Subcutaneous adipose tissue (tissue), 4 donors: ENCODE results near the gene IFNGR1. TPM values are rescaled to one million over a fixed set of nuclear protein-coding genes. Genes with fewer than 3 reads are reported as not detected.

Experiments
- CTCF ChIP-seq: fragments of 450-650 bp; IDR thresholded peaks from one replicate; pipeline ENCODE4 v1.5.1; 2016; ENCODE audit warnings: low read depth, mild to moderate bottlenecking, control low read depth, antibody characterized with exemption, moderate library complexity
- total RNA-seq, 4 donors: library from RNA; depleted of rRNA; stranded (reverse); fragments of >200 nt; gene quantifications; one replicate each; pipeline ENCODE4 v1.1.0, GENCODE V29; 2016

IFNGR1 gene
- total RNA-seq, 4 donors from 2014 or later = 174 to 297 (median 208) TPM

- TF ChIP-seq CTCF = no peak
Measured at GRCh38 chr6:137233911-137234863, 15.0 kb upstream of the IFNGR1 start.

- TF ChIP-seq CTCF = no peak
Measured at GRCh38 chr6:137231895-137232294, 12.7 kb upstream of the IFNGR1 start.

GRCh38 chr6:137230956-137231555, 11.9 kb upstream of the IFNGR1 start:
- no peak for TF ChIP-seq CTCF

GRCh38 chr6:137230547-137230946, 11.4 kb upstream of the IFNGR1 start:
- TF ChIP-seq CTCF = no peak

GRCh38 chr6:137229075-137229759, 10.0 kb upstream of the IFNGR1 start:
- TF ChIP-seq CTCF = no peak

- TF ChIP-seq CTCF = no peak
Measured at GRCh38 chr6:137227871-137228302, 8.7 kb upstream of the IFNGR1 start.

- TF ChIP-seq CTCF = no peak
Measured at GRCh38 chr6:137226697-137227096, 7.5 kb upstream of the IFNGR1 start.
